Islet precursor cell (in vitro differentiated cells): ENCODE measurements around the gene KLK3.

Experiments
- DNase-seq: peaks from one replicate; pipeline ENCODE4 v3.0.0-alpha.2; 2018

KLK3 gene

DNA sequence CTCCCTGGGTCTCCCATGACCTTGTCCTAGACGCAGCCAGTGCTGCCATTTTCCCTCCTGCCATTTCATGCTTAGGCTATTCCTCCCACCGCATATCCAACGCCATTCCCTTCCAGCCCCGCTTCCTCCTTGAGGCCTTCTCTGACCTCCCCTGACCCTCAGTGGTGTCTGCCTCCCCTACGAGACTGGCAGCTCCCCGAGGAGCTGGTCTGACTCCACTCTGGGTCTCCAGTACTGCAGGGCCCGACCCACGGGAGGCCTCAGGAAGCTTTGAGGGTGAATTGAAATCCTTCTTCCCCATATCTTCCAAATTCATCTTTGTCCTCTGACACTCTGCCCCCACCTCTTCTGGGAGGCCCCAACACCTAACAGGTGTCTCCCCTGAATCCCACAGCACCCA, 22.0 kb upstream of the KLK3 start:
- DNase-seq: peak; percentile 41

GRCh38 chr19:50833117-50833801, 21.5 kb upstream of the KLK3 start, which contains the start of gene KLK15:
Gene KLK15, minus strand, starts transcription at chr19:50833574. Its CDS starts 2,082 bp downstream, at chr19:50831492.
- DNase-seq: peak; percentile 38

DNA sequence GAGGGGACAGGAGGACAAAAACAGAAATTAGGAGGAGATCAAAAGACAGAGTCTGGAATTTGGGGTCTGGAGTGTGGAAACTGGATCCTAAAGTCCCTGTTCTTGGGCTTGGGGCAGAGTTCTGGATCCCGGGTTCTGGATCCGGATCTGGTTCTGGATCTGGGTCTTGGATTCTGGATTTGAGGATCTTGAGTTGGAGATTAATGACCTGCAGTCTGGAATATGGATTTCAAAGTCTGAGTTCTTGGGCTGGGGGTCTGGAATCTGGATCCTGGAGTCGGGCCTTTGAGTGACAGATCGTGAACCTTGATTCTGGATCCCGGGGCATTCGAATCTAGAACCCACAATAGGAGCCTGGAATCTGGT, 20.9 kb upstream of the KLK3 start:
- DNase-seq: no peak

GRCh38 chr19:50835103-50835784, 19.5 kb upstream of the KLK3 start:
- peak; percentile 70 for DNase-seq

DNA sequence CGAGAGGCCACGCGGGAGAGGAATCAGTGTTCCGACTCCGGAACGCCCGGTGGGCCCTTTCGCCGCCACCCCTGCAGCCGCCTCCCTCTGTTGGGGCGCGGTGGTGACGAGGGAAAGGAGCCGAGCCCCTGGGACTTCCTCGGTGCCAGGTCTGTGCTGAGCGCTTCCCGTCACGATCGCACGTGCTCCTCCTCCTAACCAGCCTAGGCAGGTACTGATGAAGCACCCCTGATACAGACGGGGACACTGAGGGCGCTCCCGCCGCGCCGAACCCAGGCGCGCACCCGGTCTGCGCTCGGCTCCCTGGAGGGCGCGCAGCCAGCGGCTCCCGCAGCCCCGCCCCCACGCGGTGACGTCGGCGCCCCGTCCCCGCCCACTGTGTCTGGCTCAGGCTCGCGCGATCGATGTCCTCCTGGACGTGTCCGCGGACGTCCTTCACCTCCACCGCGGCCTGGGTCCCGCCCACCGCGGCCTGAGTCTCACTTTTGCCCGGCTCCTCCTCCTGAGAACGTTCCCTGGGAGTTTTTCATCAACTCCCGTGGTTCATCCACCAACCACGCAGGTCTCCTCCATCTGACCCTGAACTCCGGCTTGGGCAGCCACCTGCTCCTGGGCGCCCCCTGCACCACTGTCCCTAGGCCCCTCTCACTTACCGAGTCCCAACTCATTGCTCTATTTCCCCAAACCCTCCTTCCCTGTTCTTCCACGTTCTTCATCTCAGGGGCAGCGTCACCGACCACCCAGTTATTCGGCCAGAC, 18.8 kb upstream of the KLK3 start:
- DNase-seq: peak; percentile 91

DNA sequence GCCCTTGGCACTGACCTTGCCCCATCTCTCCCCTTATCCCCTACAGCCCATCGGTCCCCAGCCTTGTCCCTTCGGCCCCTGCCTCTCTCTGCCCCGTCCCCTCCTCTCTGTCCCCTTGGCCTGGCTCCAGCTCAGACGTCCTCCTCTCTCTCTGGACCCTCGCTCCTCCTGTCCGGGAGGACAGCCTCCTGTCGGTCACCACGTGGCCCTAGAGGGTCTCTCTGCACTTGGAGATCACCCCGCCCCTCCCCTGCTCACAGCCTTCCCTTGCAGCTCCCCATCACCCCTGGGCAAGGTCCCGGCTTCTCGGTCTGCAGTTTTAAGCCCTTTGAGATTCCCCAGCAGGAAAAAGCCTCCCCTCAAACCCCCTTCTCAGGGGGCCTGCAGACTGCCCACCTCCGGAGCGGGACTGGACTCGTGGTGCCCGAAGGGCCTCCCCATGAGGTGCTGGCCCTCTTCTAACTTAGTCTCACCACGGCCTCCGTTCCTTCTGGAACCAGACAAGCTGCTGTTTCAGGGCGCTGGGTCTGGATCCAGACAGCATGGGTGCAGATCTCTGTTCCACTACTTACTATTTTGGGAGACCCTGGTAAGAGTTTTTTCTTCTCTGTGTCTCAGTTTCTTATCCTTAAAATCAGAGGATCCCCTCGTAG, 18.0 kb upstream of the KLK3 start:
- no peak for DNase-seq

DNA sequence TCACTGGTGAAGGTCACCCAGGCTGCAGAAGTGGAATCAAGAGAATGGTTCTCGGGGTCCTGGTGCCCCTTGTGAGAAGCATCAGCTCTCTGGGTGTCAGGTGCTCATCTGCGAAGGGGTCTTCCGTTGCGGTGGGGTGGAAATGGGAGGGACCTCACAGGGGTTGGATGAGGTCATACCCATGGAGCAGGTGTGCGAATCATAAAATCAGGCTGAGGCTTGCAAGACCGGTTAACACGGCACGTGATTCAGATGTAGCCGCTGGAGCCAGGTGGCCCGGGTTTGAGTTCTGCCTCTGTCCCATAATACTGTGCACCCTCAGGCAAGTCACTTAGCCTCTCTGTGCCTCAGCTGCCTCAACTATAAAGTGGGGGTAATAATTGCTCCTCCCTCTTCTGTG, 17.4 kb upstream of the KLK3 start:
- no peak for DNase-seq

DNA sequence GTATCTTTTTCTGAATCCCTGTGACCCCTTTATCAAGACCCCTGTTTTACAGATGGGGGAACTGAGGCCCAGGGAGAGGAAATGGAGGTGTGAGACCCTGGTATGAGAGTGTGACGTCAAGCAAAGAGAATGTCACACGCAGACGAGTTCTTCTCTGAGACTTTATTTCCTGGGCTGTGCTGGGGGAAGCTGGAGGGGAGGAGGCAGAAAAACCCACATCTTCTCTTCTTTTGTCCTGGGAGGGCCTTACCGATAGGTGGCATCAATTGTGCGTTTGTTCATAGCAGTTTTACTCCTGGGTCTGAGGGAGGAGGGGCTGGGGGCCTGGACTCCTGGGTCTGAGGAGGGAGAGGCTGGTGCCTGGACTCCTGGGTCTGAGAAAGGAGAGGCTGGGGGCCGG, 16.5 kb upstream of the KLK3 start:
- peak; percentile 65 for DNase-seq

GRCh38 chr19:50839712-50840655, 14.7 kb upstream of the KLK3 start:
- DNase-seq: no peak

GRCh38 chr19:50842130-50842529, 12.6 kb upstream of the KLK3 start:
- no peak for DNase-seq

- DNase-seq: no peak
Observed at GRCh38 chr19:50843205-50843604, 11.5 kb upstream of the KLK3 start.

GRCh38 chr19:50843701-50844221, 11.0 kb upstream of the KLK3 start:
- no peak for DNase-seq

- DNase-seq: no peak
Observed at GRCh38 chr19:50844296-50844935, 10.3 kb upstream of the KLK3 start.

GRCh38 chr19:50850738-50851137, 4.0 kb upstream of the KLK3 start:
- no peak for DNase-seq

GRCh38 chr19:50851620-50852019, 3.1 kb upstream of the KLK3 start:
- no peak for DNase-seq

DNA sequence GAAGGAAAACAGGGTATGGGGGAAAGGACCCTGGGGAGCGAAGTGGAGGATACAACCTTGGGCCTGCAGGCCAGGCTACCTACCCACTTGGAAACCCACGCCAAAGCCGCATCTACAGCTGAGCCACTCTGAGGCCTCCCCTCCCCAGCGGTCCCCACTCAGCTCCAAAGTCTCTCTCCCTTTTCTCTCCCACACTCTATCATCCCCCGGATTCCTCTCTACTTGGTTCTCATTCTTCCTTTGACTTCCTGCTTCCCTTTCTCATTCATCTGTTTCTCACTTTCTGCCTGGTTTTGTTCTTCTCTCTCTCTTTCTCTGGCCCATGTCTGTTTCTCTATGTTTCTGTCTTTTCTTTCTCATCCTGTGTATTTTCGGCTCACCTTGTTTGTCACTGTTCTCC, 2.7 kb downstream of the KLK3 start:
- peak; percentile 17 for DNase-seq

- no peak for DNase-seq
Observed at GRCh38 chr19:50858886-50859285, 4.2 kb downstream of the KLK3 start.

- DNase-seq: no peak
Observed at GRCh38 chr19:50859849-50860248, 5.1 kb downstream of the KLK3 start.

- no peak for DNase-seq
Observed at GRCh38 chr19:50861010-50861409, 6.3 kb downstream of the KLK3 start.

DNA sequence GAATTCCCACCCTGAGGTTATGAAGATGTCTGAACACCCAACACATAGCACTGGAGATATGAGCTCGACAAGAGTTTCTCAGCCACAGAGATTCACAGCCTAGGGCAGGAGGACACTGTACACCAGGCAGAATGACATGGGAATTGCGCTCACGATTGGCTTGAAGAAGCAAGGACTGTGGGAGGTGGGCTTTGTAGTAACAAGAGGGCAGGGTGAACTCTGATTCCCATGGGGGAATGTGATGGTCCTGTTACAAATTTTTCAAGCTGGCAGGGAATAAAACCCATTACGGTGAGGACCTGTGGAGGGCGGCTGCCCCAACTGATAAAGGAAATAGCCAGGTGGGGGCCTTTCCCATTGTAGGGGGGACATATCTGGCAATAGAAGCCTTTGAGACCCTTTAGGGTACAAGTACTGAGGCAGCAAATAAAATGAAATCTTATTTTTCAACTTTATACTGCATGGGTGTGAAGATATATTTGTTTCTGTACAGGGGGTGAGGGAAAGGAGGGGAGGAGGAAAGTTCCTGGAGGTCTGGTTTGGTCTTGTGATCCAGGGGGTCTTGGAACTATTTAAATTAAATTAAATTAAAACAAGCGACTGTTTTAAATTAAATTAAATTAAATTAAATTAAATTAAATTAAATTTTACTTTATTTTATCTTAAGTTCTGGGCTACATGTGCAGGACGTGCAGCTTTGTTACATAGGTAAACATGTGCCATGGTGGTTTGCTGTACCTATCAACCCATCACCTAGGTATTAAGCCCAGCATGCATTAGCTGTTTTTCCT, 7.0 kb downstream of the KLK3 start:
- DNase-seq: no peak

- DNase-seq: no peak
Observed at GRCh38 chr19:50869479-50869878, 14.8 kb downstream of the KLK3 start.
